ENCODE results near the gene CATSPER1.

GRCh38 chr11:66006891-66007176, 19.4 kb downstream of the CATSPER1 start:
- TF ChIP-seq CTCF (IDR thresholded peaks at IDR 0.05) (no peak), ZBTB33 (IDR thresholded peaks at IDR 0.05; ENCODE audit: borderline replicate concordance, low read depth) (no peak), ELF1 (IDR thresholded peaks at IDR 0.05) (no peak), YY1 (IDR thresholded peaks at IDR 0.05; ENCODE audit: low read depth) (no peak), RAD21 (IDR thresholded peaks at IDR 0.05; ENCODE audit: low read length) (no peak), FOXM1 (IDR thresholded peaks at IDR 0.05; ENCODE audit: low read depth) (no peak), TAF1 (IDR thresholded peaks at IDR 0.05; ENCODE audit: borderline replicate concordance, low read depth, low read length) (no peak), RFX5 (IDR thresholded peaks at IDR 0.05; ENCODE audit: low read length) (no peak), RCOR1 (IDR thresholded peaks at IDR 0.05; ENCODE audit: low read length) (no peak), EP300 (IDR thresholded peaks at IDR 0.05; ENCODE audit: borderline replicate concordance in 1 of 2, low read depth in 1 of 2, low read length in 1 of 2) (no peak), USF1 (IDR thresholded peaks at IDR 0.05; ENCODE audit: borderline replicate concordance, low read depth) (no peak), JUND (IDR thresholded peaks at IDR 0.05) (no peak)

Data from SK-N-SH (cell line).